ENCODE results near the gene INPP5D. TPM values are rescaled to one million over a fixed set of nuclear protein-coding genes. Genes with fewer than 3 reads are reported as not detected.

INPP5D gene
- total RNA-seq, 1 experiment from 2014 or later = 0.74 TPM

- Histone ChIP-seq H3K27ac (no peak overlapping the region), H3F3A (ENCODE audit: insufficient read depth, low read depth) (no peaks in the 10 kb centered on the region), H4K20me1 (ENCODE audit: insufficient read depth) (no peaks in the 10 kb centered on the region), H3K4me1 (replicated peaks; ENCODE audit: insufficient read depth) (peaks cover 14% of the 10 kb centered on the region; the same call in 1 of the 2 replicates), H3K9me2 (ENCODE audit: insufficient read depth) (no peaks in the 10 kb centered on the region), H3K4me3 (no peak overlapping the region), H2AFZ (no peak overlapping the region), H3K4me2 (no peak overlapping the region), H3K9me3 (ENCODE audit: insufficient read depth, low read depth) (no peaks in the 10 kb centered on the region), H3K36me3 (ENCODE audit: low read depth) (no peaks in the 10 kb centered on the region), H3K79me2 (ENCODE audit: low read depth) (no peaks in the 10 kb centered on the region), H3K27me3 (ENCODE audit: insufficient read depth, low read depth) (no peaks in the 10 kb centered on the region)
- intact Hi-C loops (cut with micrococcal nuclease; ENCODE audit: unreplicated experiment) = no loop called here
- DNase-seq = peak in 1 of 2 experiments; percentile 23
- POLR2A ChIA-PET (ENCODE audit: unreplicated experiment) = no interaction called here
- CTCF ChIA-PET = no interaction called here
- no peak for TF ChIP-seq EZH2 (IDR thresholded peaks at IDR 0.05; ENCODE audit: low read depth)
- no peak for TF ChIP-seq CTCF (conservative IDR thresholded peaks at IDR 0.05)
- no TSS peak for BruUV-seq (replicated peaks)
These were observed 119.1 kb downstream of the INPP5D start for GRCh38 chr2:233178994-233179847.

- no peak overlapping the region for H3K4me2 ChIP-seq
- TF ChIP-seq EZH2 (IDR thresholded peaks at IDR 0.05; ENCODE audit: low read depth) (no peak), CTCF (conservative IDR thresholded peaks at IDR 0.05) (no peak)
- intact Hi-C loops (cut with micrococcal nuclease; ENCODE audit: unreplicated experiment) = no loop called here
- CTCF ChIA-PET = no interaction called here
- H3K9me2 ChIP-seq (ENCODE audit: insufficient read depth) = no peaks in the 10 kb centered on the region
- H3F3A ChIP-seq (ENCODE audit: insufficient read depth, low read depth) = no peaks in the 10 kb centered on the region
- H4K20me1 ChIP-seq (ENCODE audit: insufficient read depth) = no peaks in the 10 kb centered on the region
- no peak overlapping the region for H3K27ac ChIP-seq
- H3K4me1 ChIP-seq (replicated peaks; ENCODE audit: insufficient read depth) = peaks cover 14% of the 10 kb centered on the region; the same call in 1 of the 2 replicates
- DNase-seq = peak in 1 of 2 experiments; percentile 46
- POLR2A ChIA-PET (ENCODE audit: unreplicated experiment) = no interaction called here
- no peaks in the 10 kb centered on the region for H3K36me3 ChIP-seq (ENCODE audit: low read depth)
- H3K9me3 ChIP-seq (ENCODE audit: insufficient read depth, low read depth) = no peaks in the 10 kb centered on the region
- H3K27me3 ChIP-seq (ENCODE audit: insufficient read depth, low read depth) = no peaks in the 10 kb centered on the region
- H3K4me3 ChIP-seq = no peak overlapping the region
- no TSS peak for BruUV-seq (replicated peaks)
- H2AFZ ChIP-seq = no peak overlapping the region
- no peaks in the 10 kb centered on the region for H3K79me2 ChIP-seq (ENCODE audit: low read depth)
These were observed 119.8 kb downstream of the INPP5D start for GRCh38 chr2:233179848-233180366.

- intact Hi-C loops (cut with micrococcal nuclease; ENCODE audit: unreplicated experiment) = no loop called here
- no peak overlapping the region for H3K4me2 ChIP-seq
- no peaks in the 10 kb centered on the region for H3K9me2 ChIP-seq (ENCODE audit: insufficient read depth)
- H3K79me2 ChIP-seq (ENCODE audit: low read depth) = no peaks in the 10 kb centered on the region
- no peak for TF ChIP-seq EZH2 (IDR thresholded peaks at IDR 0.05; ENCODE audit: low read depth)
- no peak for TF ChIP-seq CTCF (conservative IDR thresholded peaks at IDR 0.05)
- H3F3A ChIP-seq (ENCODE audit: insufficient read depth, low read depth) = no peaks in the 10 kb centered on the region
- no peaks in the 10 kb centered on the region for H3K9me3 ChIP-seq (ENCODE audit: insufficient read depth, low read depth)
- H3K27ac ChIP-seq = no peak overlapping the region
- H3K36me3 ChIP-seq (ENCODE audit: low read depth) = no peaks in the 10 kb centered on the region
- H3K4me1 ChIP-seq (replicated peaks; ENCODE audit: insufficient read depth) = peaks cover 7% of the 10 kb centered on the region; the same call in 1 of the 2 replicates
- H2AFZ ChIP-seq = no peak overlapping the region
- H3K27me3 ChIP-seq (ENCODE audit: insufficient read depth, low read depth) = no peaks in the 10 kb centered on the region
- BruUV-seq (replicated peaks) = no TSS peak
- H3K4me3 ChIP-seq = no peak overlapping the region
- POLR2A ChIA-PET (ENCODE audit: unreplicated experiment) = interaction anchor here (0.9 kb wide), 1 partner anchor 9 kb away, joined by 5 read pairs; no protein-coding TSS in a partner anchor
- CTCF ChIA-PET = interaction anchor here (0.6 to 1.2 kb wide), 2 partner anchors 119 to 131 kb away, joined by 4 read pairs; no protein-coding TSS in a partner anchor
- no peak for DNase-seq
- no peaks in the 10 kb centered on the region for H4K20me1 ChIP-seq (ENCODE audit: insufficient read depth)
These were observed 123.8 kb downstream of the INPP5D start for GRCh38 chr2:233183869-233184418.

Measured in PC-9 (cell line).